Activated CD4-positive, alpha-beta memory T cell treated with anti-CD3 and anti-CD28 coated beads, Interleukin-2, amount 10 ng/mL, durations not matched to agents 7 days and 5 days (primary cell): ENCODE measurements around the gene DISP2. TPM values are rescaled to one million over a fixed set of nuclear protein-coding genes. Genes with fewer than 3 reads are reported as not detected.
A peak's percentile ranks its signal among the peaks of the same experiment; 100 is the strongest.

Experiments
- CTCF ChIA-PET: fragments of 350-600 bp; sonication (Branson Sonifier 250); formaldehyde crosslinking; loops from one replicate; lab custom pipeline; 2021; ENCODE audit warnings: antibody characterized with exemption, inconsistent platforms; lab: Charles Lee
- POLR2A ChIA-PET: fragments of 350-600 bp; sonication (Branson Sonifier 250); formaldehyde crosslinking; loops from one replicate; lab custom pipeline; 2021; ENCODE audit warnings: antibody characterized with exemption; lab: Charles Lee
- DNase-seq: peaks from one replicate; pipeline ENCODE4 v3.0.0-alpha.2; 2020
- H3K27ac Mint-ChIP-seq: one replicate; pipeline ENCODE4 v1.8.0; 2021; ENCODE audit warnings: mild to moderate bottlenecking, mixed read lengths
- H3K27me3 Mint-ChIP-seq: one replicate; pipeline ENCODE4 v1.8.0; 2021; ENCODE audit warnings: mixed read lengths
- H3K36me3 Mint-ChIP-seq: one replicate; pipeline ENCODE4 v1.8.0; 2021; ENCODE audit warnings: low read depth, mixed read lengths
- H3K4me1 Mint-ChIP-seq: one replicate; pipeline ENCODE4 v1.8.0; 2021; ENCODE audit warnings: mixed read lengths
- H3K4me3 Mint-ChIP-seq: one replicate; pipeline ENCODE4 v1.8.0; 2021; ENCODE audit warnings: mild to moderate bottlenecking, mixed read lengths
- H3K9me3 Mint-ChIP-seq: one replicate; pipeline ENCODE4 v1.8.0; 2021; ENCODE audit warnings: mixed read lengths
- total RNA-seq, 2 experiments: library from RNA; stranded (reverse); gene quantifications; one replicate each; pipeline ENCODE4 v1.2.3, GENCODE V29; 2021

DISP2 gene
- total RNA-seq, 2 experiments from 2014 or later: 0.03 to 0.18 TPM

GRCh38 chr15:40357246-40357645 lies 773 bp upstream of the DISP2 start:
- DNase-seq: no peak
- Mint-ChIP-seq H3K4me3 (peak overlapping the region; percentile 36), H3K27ac (no peak overlapping the region), H3K4me1 (peaks cover 11% of the 10 kb centered on the region), H3K27me3 (peaks cover 18% of the 10 kb centered on the region), H3K9me3 (no peaks in the 10 kb centered on the region), H3K36me3 (no peaks in the 10 kb centered on the region)
- CTCF ChIA-PET: interaction anchor here (0.8 to 3.8 kb wide), 7 partner anchors 11 to 50 kb away, joined by 3 to 30 read pairs (median 4); partner anchors contain the start of gene INAFM2
- POLR2A ChIA-PET: interaction anchor here (1.0 to 1.3 kb wide), 4 partner anchors 11 to 49 kb away, joined by 3 to 4 read pairs (median 4); partner anchors contain the start of gene KNSTRN

- Mint-ChIP-seq H3K27ac (no peak overlapping the region), H3K36me3 (no peaks in the 10 kb centered on the region), H3K4me1 (peaks cover 11% of the 10 kb centered on the region), H3K27me3 (peaks cover 18% of the 10 kb centered on the region), H3K4me3 (peak overlapping the region; percentile 71), H3K9me3 (no peaks in the 10 kb centered on the region)
- DNase-seq: peak; percentile 37
- ChIA-PET POLR2A (no interaction called here), CTCF (interaction anchor here (1.0 to 1.8 kb wide), 2 partner anchors 14 to 52 kb away, joined by 3 to 12 read pairs; no protein-coding TSS in a partner anchor)
These were observed 693 bp downstream of the DISP2 start for GRCh38 chr15:40358471-40359353.

GRCh38 chr15:40360015-40360414 lies 2.0 kb downstream of the DISP2 start:
- Mint-ChIP-seq H3K9me3 (no peaks in the 10 kb centered on the region), H3K36me3 (no peaks in the 10 kb centered on the region), H3K27me3 (peaks cover 18% of the 10 kb centered on the region), H3K4me1 (peaks cover 11% of the 10 kb centered on the region), H3K27ac (no peak overlapping the region), H3K4me3 (no peak overlapping the region)
- ChIA-PET CTCF (interaction anchor here (1.2 kb wide), 1 partner anchor 62 kb away, joined by 3 read pairs; no protein-coding TSS in a partner anchor), POLR2A (interaction anchor here (1.2 kb wide), 1 partner anchor 23 kb away, joined by 4 read pairs; the partner anchor contains the start of gene KNSTRN)
- no peak for DNase-seq

- DNase-seq: no peak
- Mint-ChIP-seq H3K9me3 (no peaks in the 10 kb centered on the region), H3K27ac (no peak overlapping the region), H3K4me1 (peaks cover 18% of the 10 kb centered on the region), H3K27me3 (peaks cover 9% of the 10 kb centered on the region), H3K4me3 (no peak overlapping the region), H3K36me3 (no peaks in the 10 kb centered on the region)
- CTCF ChIA-PET: no interaction called here
- POLR2A ChIA-PET: interaction anchor here (1.4 kb wide), 1 partner anchor 21 kb away, joined by 4 read pairs; the partner anchor contains the start of gene KNSTRN
These were observed 3.6 kb downstream of the DISP2 start for GRCh38 chr15:40361640-40362039.

GRCh38 chr15:40363611-40364010 lies 5.6 kb downstream of the DISP2 start:
- ChIA-PET POLR2A (no interaction called here), CTCF (interaction anchor here (1.3 to 2.6 kb wide), 3 partner anchors 19 to 77 kb away, joined by 3 to 12 read pairs (median 5); partner anchors contain the start of gene BAHD1)
- Mint-ChIP-seq H3K4me1 (peaks cover 24% of the 10 kb centered on the region), H3K9me3 (no peaks in the 10 kb centered on the region), H3K36me3 (no peaks in the 10 kb centered on the region), H3K27ac (no peak overlapping the region), H3K27me3 (peaks cover 3% of the 10 kb centered on the region), H3K4me3 (no peak overlapping the region)
- DNase-seq: no peak

- ChIA-PET CTCF (interaction anchor here (1.3 to 2.6 kb wide), 3 partner anchors 20 to 76 kb away, joined by 3 to 12 read pairs (median 5); partner anchors contain the start of gene BAHD1), POLR2A (interaction anchor here (1.8 kb wide), 1 partner anchor 56 kb away, joined by 6 read pairs; the partner anchor contains the start of gene PLCB2)
- H3K4me3 Mint-ChIP-seq: no peak overlapping the region
- H3K27me3 Mint-ChIP-seq: no peaks in the 10 kb centered on the region
- no peaks in the 10 kb centered on the region for H3K9me3 Mint-ChIP-seq
- no peak for DNase-seq
- no peak overlapping the region for H3K27ac Mint-ChIP-seq
- no peaks in the 10 kb centered on the region for H3K36me3 Mint-ChIP-seq
- peaks cover 21% of the 10 kb centered on the region for H3K4me1 Mint-ChIP-seq
These were observed 6.2 kb downstream of the DISP2 start for GRCh38 chr15:40364251-40364650.

- Mint-ChIP-seq H3K27me3 (no peaks in the 10 kb centered on the region), H3K4me3 (no peak overlapping the region), H3K4me1 (peaks cover 20% of the 10 kb centered on the region), H3K36me3 (no peaks in the 10 kb centered on the region), H3K27ac (no peak overlapping the region), H3K9me3 (no peaks in the 10 kb centered on the region)
- ChIA-PET POLR2A (interaction anchor here (0.8 to 2.6 kb wide), 5 partner anchors 9 to 82 kb away, joined by 3 to 10 read pairs (median 3); partner anchors contain the start of genes KNSTRN and PLCB2), CTCF (interaction anchor here (0.9 to 2.6 kb wide), 8 partner anchors 10 to 86 kb away, joined by 3 to 12 read pairs (median 5); partner anchors contain the start of gene BAHD1)
- no peak for DNase-seq
These were observed 7.0 kb downstream of the DISP2 start for GRCh38 chr15:40365016-40365415.

- POLR2A ChIA-PET: interaction anchor here (0.8 to 3.9 kb wide), 8 partner anchors 9 to 82 kb away, joined by 3 to 14 read pairs (median 4); partner anchors contain the start of genes KNSTRN and PLCB2
- Mint-ChIP-seq H3K9me3 (no peaks in the 10 kb centered on the region), H3K27me3 (peaks cover 3% of the 10 kb centered on the region), H3K27ac (no peak overlapping the region), H3K36me3 (no peaks in the 10 kb centered on the region), H3K4me3 (no peak overlapping the region), H3K4me1 (peaks cover 20% of the 10 kb centered on the region)
- DNase-seq: no peak
- CTCF ChIA-PET: interaction anchor here (0.5 to 2.6 kb wide), 9 partner anchors 9 to 157 kb away, joined by 3 to 12 read pairs (median 5); partner anchors contain the start of gene PLCB2
These were observed 7.8 kb downstream of the DISP2 start for GRCh38 chr15:40365624-40366456.

- DNase-seq: no peak
- POLR2A ChIA-PET: interaction anchor here (1.0 to 3.9 kb wide), 8 partner anchors 10 to 128 kb away, joined by 3 to 14 read pairs (median 6); partner anchors contain the start of genes IVD and KNSTRN
- peaks cover 20% of the 10 kb centered on the region for H3K4me1 Mint-ChIP-seq
- H3K36me3 Mint-ChIP-seq: no peaks in the 10 kb centered on the region
- H3K27ac Mint-ChIP-seq: no peak overlapping the region
- CTCF ChIA-PET: interaction anchor here (0.7 to 5.8 kb wide), 9 partner anchors 8 to 59 kb away, joined by 3 to 39 read pairs (median 5); partner anchors contain the start of genes KNSTRN and PLCB2
- H3K4me3 Mint-ChIP-seq: peak overlapping the region; percentile 77
- H3K27me3 Mint-ChIP-seq: peaks cover 9% of the 10 kb centered on the region
- no peaks in the 10 kb centered on the region for H3K9me3 Mint-ChIP-seq
These were observed 8.7 kb downstream of the DISP2 start for GRCh38 chr15:40366457-40367370.

- H3K4me3 Mint-ChIP-seq: peak overlapping the region; percentile 77
- peak overlapping the region; percentile 42 for H3K27ac Mint-ChIP-seq
- H3K9me3 Mint-ChIP-seq: no peaks in the 10 kb centered on the region
- ChIA-PET CTCF (interaction anchor here (0.6 to 5.8 kb wide), 12 partner anchors 10 to 259 kb away, joined by 3 to 39 read pairs (median 4); partner anchors contain the start of genes BMF, KNSTRN and PLCB2), POLR2A (interaction anchor here (1.0 to 5.4 kb wide), 10 partner anchors 15 to 127 kb away, joined by 3 to 22 read pairs (median 7); partner anchors contain the start of genes IVD and KNSTRN)
- peaks cover 9% of the 10 kb centered on the region for H3K27me3 Mint-ChIP-seq
- peaks cover 20% of the 10 kb centered on the region for H3K4me1 Mint-ChIP-seq
- no peaks in the 10 kb centered on the region for H3K36me3 Mint-ChIP-seq
- no peak for DNase-seq
These were observed 9.3 kb downstream of the DISP2 start for GRCh38 chr15:40367371-40367685.
